HPDE6-E6E7 (cell line): ENCODE measurements around the gene SLC4A1AP.
A peak's percentile ranks its signal among the peaks of the same experiment; 100 is the strongest.
"Not testable (repeated sequence)": the region's sequence is repeated elsewhere in the genome, so short reads cannot be mapped to it uniquely, and the experiment has no call there.

Experiments used
- DNase-seq: peaks from one replicate; pipeline ENCODE4 v3.0.0; 2011; ENCODE audit warnings: missing footprints; ENCODE audit errors: extremely low spot score

SLC4A1AP gene

DNA sequence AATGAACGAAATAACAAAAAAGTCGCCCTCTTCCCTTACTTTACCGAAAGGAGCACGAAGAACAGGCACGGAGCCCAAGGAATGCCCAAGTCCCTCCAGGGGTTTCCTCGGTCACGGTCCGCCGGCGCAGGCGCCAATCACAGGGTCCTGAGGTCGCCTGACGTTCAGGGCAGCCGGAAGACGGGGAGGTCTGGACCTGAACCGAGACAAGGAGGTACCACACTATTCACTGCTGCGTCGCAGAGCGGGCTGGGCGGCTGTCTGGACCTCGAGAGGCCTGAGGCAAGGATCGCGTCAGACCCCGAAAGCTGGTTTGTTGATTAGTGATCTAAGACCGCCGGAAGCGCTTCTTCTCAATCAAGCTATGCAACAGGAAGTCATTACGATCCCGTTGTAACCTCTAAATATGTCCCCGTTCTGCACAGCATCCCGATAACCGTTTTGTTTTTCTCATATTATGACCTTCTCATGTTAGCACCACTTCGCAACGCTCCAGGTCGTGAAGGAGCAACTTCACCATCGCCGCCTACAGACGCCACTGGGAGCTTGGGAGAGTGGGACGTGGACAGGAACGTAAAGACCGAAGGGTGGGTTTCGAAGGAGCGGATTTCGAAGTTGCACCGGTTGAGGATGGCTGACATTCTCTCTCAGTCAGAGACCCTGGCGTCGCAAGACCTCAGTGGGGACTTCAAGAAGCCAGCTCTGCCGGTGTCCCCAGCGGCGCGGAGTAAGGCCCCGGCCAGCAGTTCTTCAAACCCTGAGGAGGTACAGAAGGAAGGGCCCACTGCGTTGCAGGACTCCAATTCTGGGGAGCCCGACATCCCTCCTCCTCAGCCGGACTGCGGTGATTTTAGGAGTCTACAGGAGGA lies at the start of gene SLC4A1AP, which contains the start of gene SUPT7L:
TSS of gene SLC4A1AP (plus strand) at position 605 of the 869 bp plus-strand sequence. CDS start at position 631, 26 bp downstream.
TSS of gene SUPT7L (minus strand) at position 330 of the 869 bp plus-strand sequence. CDS start 1,422 bp downstream, outside the sequence.
- DNase-seq = peak; percentile 70

DNA sequence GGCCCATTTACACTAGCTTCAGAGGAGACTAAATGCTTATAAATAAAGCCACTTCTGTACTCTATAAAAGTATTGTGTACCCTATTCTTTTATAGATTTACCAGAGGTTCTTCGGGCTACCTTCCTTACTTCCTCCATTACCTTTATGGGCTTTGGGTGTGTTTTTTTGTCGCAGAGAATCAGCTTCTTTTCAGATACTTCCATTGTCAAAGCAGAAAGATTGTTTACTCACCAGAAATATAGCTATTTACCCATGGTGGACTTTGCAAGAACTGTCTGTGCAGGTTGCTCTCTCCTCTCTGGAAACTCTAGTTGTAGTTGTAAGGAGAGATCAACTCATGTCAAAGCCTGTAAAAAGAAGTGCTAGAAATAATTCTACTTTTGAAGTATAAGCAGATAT lies 49.7 kb upstream of the SLC4A1AP start:
- no peak for DNase-seq

DNA sequence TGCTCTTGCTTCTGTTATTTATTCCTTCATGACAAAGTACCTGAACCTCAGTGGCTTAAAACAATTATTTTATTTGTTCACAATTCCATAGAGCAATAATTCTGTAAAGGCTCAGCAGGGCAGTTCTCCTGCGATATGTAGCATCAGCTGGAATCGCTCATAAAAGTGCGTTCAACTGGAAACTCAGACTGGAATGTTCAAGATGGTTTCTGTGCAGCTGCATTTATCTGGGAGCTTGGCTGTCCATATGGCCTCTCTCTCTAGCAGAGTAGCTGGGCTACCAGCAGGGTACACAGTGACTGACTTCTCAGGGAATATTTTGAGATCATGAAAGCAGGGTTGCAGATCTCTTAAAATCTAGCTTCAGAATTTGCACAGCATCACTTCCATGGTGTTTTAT lies 48.4 kb upstream of the SLC4A1AP start:
- no peak for DNase-seq

- DNase-seq = no peak
Observed at GRCh38 chr2:27621524-27621923, 42.2 kb upstream of the SLC4A1AP start.

DNA sequence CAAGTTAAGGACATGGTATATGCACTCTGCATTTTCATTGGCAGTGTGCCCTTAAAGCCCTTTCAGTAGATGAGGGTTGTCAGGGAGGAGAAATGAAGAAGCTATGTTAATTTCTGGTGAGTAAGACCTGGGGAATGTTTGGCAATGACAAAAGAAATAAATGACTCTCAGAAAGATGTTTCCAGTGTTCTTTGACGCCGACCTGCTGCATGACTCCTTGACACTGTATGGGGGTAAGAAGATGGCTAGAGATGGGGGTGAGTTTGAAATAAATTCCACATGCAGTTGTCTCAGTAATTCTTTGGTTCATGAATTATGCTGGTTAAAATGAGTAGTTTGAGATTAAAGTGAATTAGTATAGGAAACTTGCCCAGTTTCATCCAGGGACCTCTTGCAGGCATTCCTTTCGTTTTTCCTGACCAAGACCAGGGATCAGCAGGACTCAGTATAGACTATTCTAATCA lies 40.7 kb upstream of the SLC4A1AP start:
- DNase-seq = no peak

GRCh38 chr2:27624943-27625342 lies 38.7 kb upstream of the SLC4A1AP start:
- DNase-seq = no peak

GRCh38 chr2:27626323-27626722 lies 37.4 kb upstream of the SLC4A1AP start:
- not testable (repeated sequence) for DNase-seq

DNA sequence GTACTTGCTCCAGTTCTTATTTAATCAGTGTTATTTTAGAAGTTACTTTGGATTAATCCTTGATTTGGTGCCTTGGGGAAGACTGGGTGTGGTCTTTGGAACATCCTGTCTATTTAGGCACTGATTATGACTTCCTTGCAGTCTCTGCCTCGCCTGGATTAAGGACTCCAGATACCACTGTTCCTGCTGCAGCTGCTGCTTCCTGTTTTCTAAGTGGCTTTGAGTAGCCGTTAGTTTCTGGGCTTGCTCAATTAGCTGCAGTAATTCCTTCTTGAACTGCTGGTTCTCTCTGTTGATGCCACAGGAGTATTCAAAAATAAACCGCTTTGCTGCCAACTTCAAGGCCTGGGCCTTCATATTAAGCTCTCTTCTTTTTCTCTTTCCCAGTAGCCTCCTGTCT lies 36.8 kb upstream of the SLC4A1AP start:
- not testable (repeated sequence) for DNase-seq

GRCh38 chr2:27627963-27628766 lies 35.5 kb upstream of the SLC4A1AP start:
- peak; percentile 84 for DNase-seq

DNA sequence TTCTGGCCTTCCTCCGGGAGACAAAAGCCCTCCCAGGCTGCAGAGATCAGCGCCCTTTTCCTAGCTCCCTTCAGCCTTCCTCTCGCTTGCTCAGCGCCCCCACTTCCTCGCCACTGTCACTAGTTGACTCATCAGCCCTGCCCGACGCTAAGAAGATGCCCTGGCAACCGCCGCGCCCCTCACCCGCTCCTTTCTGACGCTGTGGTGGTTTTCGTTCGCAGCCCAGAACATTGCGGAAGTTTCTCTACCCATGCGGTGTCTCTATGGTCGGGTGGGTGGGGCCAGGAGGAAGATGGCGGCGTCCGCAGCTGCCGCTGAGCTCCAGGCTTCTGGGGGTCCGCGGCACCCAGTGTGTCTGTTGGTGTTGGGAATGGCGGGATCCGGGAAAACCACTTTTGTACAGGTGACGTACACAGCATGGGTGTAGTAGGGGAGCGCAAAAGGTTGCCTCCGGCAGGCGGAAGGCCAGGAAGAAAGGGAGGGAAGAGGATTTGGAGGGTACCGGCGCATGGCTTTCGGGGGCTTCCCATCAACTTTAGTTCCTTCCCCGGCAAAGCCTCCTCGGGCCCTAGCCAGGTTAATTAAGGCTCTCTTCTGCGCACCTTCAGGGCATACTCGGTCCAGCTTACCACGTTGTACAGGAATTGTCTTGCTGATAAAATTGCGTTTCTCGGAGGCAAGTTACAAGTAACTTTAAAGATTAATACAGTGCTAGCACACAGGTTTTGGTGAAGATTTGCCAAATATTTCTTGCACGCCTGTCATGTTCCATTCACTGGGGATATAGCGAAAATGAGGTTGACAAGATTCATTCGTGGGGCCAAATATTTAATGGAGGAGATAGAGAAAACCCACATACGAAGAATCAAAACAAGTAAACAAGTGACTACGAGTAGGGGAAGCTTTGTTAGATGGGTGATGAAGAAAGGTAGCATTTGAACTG lies 34.7 kb upstream of the SLC4A1AP start, which contains the start of the genes CCDC121 and GPN1:
TSS of gene CCDC121 (minus strand) at position 246 of the 943 bp plus-strand sequence. CDS start 1,213 bp downstream, outside the sequence.
TSS of gene GPN1 (plus strand) at position 284 of the 943 bp plus-strand sequence. CDS start at position 293, 9 bp downstream.
- peak; percentile 80 for DNase-seq

GRCh38 chr2:27630257-27630656 lies 33.4 kb upstream of the SLC4A1AP start:
- DNase-seq = not testable (repeated sequence)

DNA sequence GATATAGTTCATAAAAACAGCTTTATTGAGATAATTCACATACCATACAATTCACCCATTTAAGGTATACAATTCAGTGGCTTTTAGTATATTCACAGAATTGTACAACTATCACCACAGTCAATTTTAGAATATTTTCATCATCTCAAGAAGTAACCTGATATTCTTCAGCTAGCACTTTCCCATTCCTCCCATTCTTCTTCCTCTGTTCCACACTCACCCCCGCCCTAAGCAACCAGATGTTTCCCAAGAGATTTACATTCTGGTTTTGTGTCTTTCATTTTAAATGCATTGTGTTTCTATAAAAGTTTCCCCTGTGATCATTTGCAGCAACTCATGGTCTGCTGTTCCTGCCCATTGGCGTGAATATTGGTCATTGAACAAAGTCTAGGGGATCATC lies 29.4 kb upstream of the SLC4A1AP start:
- no peak for DNase-seq

DNA sequence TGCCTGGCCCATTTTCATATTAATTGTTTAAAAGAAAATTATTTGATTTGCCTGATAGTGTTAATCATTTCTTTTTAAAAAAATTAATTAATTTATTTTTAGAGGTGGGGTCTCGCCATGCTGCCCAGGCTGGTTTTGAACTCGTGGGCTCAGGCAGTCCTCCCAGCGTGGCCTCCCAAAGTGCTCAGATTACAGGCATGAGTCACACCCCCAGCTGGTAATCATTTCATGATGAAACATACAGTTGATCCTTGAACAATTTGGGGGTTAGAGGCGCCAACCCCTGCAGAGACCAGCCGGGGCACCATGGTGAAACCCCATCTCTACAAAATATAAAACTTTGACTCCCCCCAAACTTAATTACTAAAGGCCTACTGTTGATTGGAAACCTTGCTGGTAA lies 26.9 kb upstream of the SLC4A1AP start:
- no peak for DNase-seq

DNA sequence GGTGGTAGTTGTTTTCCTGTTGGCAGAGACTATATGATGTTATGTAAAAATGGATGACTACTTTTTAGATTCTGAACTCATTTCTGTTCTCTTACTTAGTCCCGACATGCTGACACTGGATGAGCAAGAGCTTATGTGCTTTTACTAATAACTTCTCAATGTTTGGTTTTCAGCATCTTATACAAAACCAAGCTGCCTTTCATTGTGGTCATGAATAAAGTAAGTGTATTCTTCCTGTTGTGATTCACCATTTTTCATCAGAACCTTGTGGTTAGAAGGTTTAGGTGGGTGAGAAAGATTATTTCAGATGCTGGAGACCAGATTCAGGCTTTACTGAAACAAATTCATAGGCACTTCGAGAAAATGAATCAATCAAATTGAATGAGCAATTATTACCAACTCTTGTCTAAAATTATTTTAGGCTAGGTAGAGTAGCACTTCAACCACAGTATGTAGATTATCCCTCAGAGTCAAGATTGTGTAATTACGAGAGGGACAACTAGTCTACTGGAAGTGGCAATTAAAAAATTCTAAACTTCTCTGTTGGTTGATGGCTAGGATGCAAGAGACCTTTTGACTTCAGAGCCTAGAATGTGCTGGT lies 25.6 kb upstream of the SLC4A1AP start:
- peak; percentile 43 for DNase-seq

- DNase-seq = no peak
Observed at GRCh38 chr2:27638709-27639108, 25.0 kb upstream of the SLC4A1AP start.

- DNase-seq = no peak
Observed at GRCh38 chr2:27640722-27641245, 22.9 kb upstream of the SLC4A1AP start.

DNA sequence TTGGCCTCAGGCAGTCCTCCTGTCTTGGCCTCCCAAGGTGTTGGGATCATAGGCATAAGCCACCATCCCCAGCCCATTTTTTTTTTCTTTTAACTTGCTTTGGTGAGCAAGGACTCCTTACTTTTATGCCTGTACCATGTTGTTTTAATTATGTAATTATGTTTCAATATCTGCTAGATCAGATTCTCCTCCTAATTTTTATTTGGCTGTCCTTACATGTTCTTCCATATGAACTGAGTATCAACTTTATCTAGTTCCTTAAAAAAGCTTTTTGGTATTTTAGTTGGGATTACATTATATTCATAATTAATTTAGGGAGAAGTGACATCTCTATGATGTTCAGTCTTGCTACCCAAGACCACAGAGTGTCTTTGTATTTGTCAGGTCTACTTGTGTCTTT lies 18.5 kb upstream of the SLC4A1AP start:
- no peak for DNase-seq

GRCh38 chr2:27647289-27647688 lies 16.4 kb upstream of the SLC4A1AP start:
- no peak for DNase-seq

DNA sequence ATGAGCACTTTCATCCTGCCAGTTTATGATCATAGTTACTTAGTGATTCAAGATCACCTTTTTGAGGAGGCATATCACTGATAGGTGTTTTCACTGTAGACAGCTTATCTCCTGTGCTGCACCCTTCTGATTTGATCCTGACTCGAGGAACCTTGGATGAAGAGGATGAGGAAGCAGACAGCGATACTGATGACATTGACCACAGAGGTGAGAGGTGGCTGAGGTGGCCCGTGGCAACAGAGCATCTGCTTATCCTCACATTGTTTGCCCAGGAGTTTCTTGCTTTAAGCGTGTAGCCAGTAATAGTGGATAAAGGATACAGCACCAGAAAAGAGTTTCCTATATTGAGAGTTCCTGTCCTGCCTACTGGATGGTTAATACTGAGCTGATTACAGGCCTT lies 16.0 kb upstream of the SLC4A1AP start:
- DNase-seq = no peak

DNA sequence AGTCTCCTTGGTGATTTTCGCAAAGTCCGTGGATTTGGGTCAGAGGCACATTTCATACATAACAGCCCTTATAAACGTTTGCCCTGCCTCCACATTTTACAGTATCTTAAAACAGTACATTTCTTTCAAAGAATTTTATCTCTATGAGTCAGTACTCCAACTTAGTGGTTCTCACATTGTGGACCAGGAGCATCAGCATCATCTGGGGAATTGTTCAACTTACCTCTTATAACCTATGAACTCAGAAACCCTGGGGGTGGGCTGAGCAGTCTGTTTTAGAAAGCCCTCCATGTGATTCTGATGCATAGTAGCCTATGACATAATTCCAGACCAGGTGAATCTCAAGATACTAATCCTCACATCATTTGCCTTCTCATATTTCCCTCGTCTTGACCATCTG lies 12.6 kb upstream of the SLC4A1AP start:
- no peak for DNase-seq
